GM10266 (cell line): ENCODE measurements around the gene GATA2.

Experiments used
- DNase-seq: peaks from one replicate; pipeline ENCODE4 v3.0.0; 2012; ENCODE audit errors: extremely low spot score
- TF ChIP-seq, protein P1 (sequence below): IDR thresholded peaks from 2 replicates; pipeline ENCODE4 v1.5.1; 2012; ENCODE audit warnings: mild to moderate bottlenecking, low read depth; ENCODE audit not compliant: control insufficient read depth, insufficient read depth; ENCODE audit errors: missing control alignments

Gene GATA2

GRCh38 chr3:128464702-128465101, 28.3 kb downstream of the GATA2 start:
- TF ChIP-seq, protein P1, sequence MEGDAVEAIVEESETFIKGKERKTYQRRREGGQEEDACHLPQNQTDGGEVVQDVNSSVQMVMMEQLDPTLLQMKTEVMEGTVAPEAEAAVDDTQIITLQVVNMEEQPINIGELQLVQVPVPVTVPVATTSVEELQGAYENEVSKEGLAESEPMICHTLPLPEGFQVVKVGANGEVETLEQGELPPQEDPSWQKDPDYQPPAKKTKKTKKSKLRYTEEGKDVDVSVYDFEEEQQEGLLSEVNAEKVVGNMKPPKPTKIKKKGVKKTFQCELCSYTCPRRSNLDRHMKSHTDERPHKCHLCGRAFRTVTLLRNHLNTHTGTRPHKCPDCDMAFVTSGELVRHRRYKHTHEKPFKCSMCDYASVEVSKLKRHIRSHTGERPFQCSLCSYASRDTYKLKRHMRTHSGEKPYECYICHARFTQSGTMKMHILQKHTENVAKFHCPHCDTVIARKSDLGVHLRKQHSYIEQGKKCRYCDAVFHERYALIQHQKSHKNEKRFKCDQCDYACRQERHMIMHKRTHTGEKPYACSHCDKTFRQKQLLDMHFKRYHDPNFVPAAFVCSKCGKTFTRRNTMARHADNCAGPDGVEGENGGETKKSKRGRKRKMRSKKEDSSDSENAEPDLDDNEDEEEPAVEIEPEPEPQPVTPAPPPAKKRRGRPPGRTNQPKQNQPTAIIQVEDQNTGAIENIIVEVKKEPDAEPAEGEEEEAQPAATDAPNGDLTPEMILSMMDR = no peak

DNA sequence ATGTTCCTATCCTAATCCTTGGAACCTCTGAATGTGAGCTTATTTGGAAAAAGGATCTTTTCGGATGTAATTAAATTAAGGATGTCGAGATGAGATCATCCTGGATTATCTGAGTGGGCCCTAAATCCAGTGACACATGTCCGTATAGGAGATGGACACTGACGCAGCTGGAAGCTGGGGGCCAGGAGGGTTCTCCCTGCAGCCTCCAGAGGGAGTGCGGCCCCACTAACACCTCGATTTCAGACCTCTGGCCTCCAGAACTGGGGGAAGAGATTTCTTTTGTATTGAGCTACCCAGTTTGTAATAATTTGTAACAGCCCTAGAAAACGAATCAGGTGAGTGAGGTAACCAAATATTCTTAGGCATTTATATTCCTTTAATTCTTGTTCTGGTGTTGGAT, 28.8 kb downstream of the GATA2 start:
- TF ChIP-seq, protein P1 = no peak
- DNase-seq = no peak

More at GRCh38 chr3:128464702-128465101, 28.3 kb downstream of the GATA2 start:
- no peak for DNase-seq

GRCh38 chr3:128463771-128464170, 29.2 kb downstream of the GATA2 start:
- no peak for DNase-seq
- TF ChIP-seq, protein P1 = no peak

GRCh38 chr3:128463354-128463753, 29.6 kb downstream of the GATA2 start:
- DNase-seq = no peak
- TF ChIP-seq, protein P1 = no peak

DNA sequence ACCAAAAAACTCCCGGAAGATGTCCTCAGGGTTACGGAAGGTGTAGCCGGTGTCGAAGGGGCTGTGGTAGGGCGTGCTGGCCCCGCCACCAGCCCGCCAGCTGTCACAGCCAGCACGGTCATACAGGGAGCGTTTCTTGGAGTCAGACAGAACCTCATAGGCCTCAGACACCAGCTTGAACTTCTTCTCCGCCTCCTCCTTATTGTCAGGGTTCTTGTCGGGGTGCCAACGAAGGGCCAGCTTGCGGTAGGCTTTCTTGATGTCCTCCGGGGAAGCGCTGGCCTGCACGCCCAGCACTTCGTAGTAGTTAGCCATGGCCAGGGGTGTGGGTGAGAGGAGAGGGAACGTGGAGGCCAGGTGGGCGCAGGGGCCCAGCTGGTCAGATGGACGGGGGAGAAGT, 30.1 kb downstream of the GATA2 start:
- DNase-seq = no peak
- TF ChIP-seq, protein P1 = no peak

DNA sequence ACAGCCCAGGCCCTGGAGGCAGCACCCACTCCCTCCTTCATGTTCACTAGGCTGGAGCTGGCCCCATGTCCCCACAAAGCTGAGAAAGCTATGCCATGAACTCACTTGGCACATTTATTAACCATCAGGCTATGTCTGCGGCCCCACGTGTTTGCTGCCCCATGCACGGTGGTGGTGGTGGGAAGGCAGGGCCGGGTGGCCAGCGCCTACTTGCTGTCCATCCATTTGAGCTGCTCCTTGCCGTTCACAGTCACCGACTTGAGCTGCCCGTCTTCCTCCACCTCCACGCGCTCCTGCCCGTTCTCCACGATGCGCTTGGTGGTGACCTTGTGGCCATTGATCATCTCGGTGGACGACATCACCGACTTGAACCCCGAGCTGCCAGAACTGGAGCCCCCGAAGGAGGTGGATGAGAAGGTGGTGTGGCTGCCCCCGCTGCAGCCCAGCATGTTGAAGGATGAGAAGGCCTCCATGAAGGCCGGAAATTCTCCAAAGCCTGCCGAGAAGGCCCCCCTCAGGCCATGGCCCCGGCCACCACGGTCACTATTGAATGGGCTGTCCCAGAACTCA, 30.6 kb downstream of the GATA2 start:
- TF ChIP-seq, protein P1 = no peak
- DNase-seq = no peak

DNA sequence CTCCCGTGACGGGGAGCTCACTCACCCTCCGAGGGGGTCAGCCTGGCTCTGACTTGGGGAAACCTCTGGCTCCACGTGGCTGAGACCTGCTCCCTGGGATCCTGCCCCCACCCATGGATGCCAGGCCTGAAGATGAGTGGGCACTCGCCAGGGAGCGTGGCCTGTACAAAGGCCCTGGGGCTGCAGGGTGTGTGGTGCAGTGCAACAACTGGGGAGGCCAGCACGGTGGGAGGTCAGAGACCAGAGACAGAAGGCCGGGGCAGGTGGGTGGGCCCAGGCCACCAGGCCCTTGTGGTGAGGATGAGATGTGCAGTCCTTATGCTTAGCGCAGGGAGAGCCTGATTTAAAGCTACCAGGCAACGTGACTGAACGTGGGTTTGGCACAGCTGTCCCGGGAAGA, 31.3 kb downstream of the GATA2 start:
- no peak for DNase-seq
- TF ChIP-seq, protein P1 = no peak
